Adrenal gland (tissue), 5 donors: ENCODE data around the gene BFSP1.

ENCODE experiments used
- CTCF ChIP-seq, 6 experiments: fragments of 450-650 bp in 4 of 6; fragments of 200-600 bp in 2 of 6; sonication (generic) in 1 of 6; IDR thresholded peaks; 1 replicate in 5 of 6; 2 replicates in 1 of 6; pipeline versions ENCODE4 v1.5.1 to v1.8.0; 2016 to 2021; ENCODE audit warnings: antibody characterized with exemption in 6 of 6, mild to moderate bottlenecking in 2 of 6, moderate library complexity in 1 of 6
- POLR2A ChIP-seq, 2 donors: fragments of 450-650 bp; IDR thresholded peaks; one replicate each; pipeline ENCODE4 v1.6.1; 2017; ENCODE audit warnings: antibody characterized with exemption in 2 of 2, mild to moderate bottlenecking in 2 of 2, moderate library complexity in 1 of 2
- donor health status: DM: no; HTN: no; CAD: no.

GRCh38 chr20:17530153-17530552 lies 1.0 kb downstream of the BFSP1 start:
- TF ChIP-seq CTCF (IDR thresholded peaks at IDR 0.05) (no peak), POLR2A (IDR thresholded peaks at IDR 0.05) (no peak)
